NCI-H1694 (cell line): ENCODE results near the gene EIF3M.

Experiments
- DNase-seq: peaks from one replicate; lab custom pipeline; 2025; lab: John Stamatoyannopoulos, UW

Gene EIF3M

GRCh38 chr11:32583459-32584271 is at the start of gene EIF3M:
EIF3M (plus strand) TSS chr11:32583831; CDS start chr11:32583888, 57 bp downstream.
- DNase-seq = peak; percentile 90

- DNase-seq = no peak
Observed at GRCh38 chr11:32538804-32539203, 44.8 kb upstream of the EIF3M start.

- DNase-seq = no peak
Observed at GRCh38 chr11:32549611-32550187, 33.9 kb upstream of the EIF3M start.

- no peak for DNase-seq
Observed at GRCh38 chr11:32550207-32550606, 33.4 kb upstream of the EIF3M start.

- no peak for DNase-seq
Observed at GRCh38 chr11:32555091-32555490, 28.5 kb upstream of the EIF3M start.

- no peak for DNase-seq
Observed at GRCh38 chr11:32555895-32556294, 27.7 kb upstream of the EIF3M start.

- no peak for DNase-seq
Observed at GRCh38 chr11:32561835-32562234, 21.8 kb upstream of the EIF3M start.

- DNase-seq = no peak
Observed at GRCh38 chr11:32562839-32563599, 20.6 kb upstream of the EIF3M start.

GRCh38 chr11:32563600-32563959 is 20.1 kb upstream of the EIF3M start:
- DNase-seq = no peak

GRCh38 chr11:32566517-32566916 is 17.1 kb upstream of the EIF3M start:
- DNase-seq = no peak

- DNase-seq = no peak
Observed at GRCh38 chr11:32567154-32567553, 16.5 kb upstream of the EIF3M start.

GRCh38 chr11:32569313-32569881 is 14.2 kb upstream of the EIF3M start:
- DNase-seq = no peak

- no peak for DNase-seq
Observed at GRCh38 chr11:32571039-32571438, 12.6 kb upstream of the EIF3M start.

- DNase-seq = no peak
Observed at GRCh38 chr11:32573228-32573627, 10.4 kb upstream of the EIF3M start.

GRCh38 chr11:32574421-32574820 is 9.2 kb upstream of the EIF3M start:
- DNase-seq = no peak

GRCh38 chr11:32575070-32575469 is 8.6 kb upstream of the EIF3M start:
- no peak for DNase-seq

GRCh38 chr11:32576456-32576855 is 7.2 kb upstream of the EIF3M start:
- DNase-seq = no peak

- DNase-seq = no peak
Observed at GRCh38 chr11:32580967-32581366, 2.7 kb upstream of the EIF3M start.

GRCh38 chr11:32581556-32581955 is 2.1 kb upstream of the EIF3M start:
- DNase-seq = no peak

- DNase-seq = no peak
Observed at GRCh38 chr11:32584921-32585320, 1.3 kb downstream of the EIF3M start.

GRCh38 chr11:32586576-32587190 is 3.1 kb downstream of the EIF3M start:
- DNase-seq = no peak

- no peak for DNase-seq
Observed at GRCh38 chr11:32594272-32594671, 10.6 kb downstream of the EIF3M start.
